Urothelium cell line (cell line): ENCODE data around the gene OSTM1.
A peak's percentile ranks its signal among the peaks of the same experiment; 100 is the strongest.

Experiments used
- DNase-seq: peaks from one replicate; pipeline ENCODE4 v3.0.0; 2011; ENCODE audit warnings: low spot score, mixed read lengths
- FAIRE-seq: peaks from 2 replicates; lab custom pipeline; 2011; peaks lifted over from hg19 to GRCh38; lab: Jason Lieb, UNC

The OSTM1 gene

DNA sequence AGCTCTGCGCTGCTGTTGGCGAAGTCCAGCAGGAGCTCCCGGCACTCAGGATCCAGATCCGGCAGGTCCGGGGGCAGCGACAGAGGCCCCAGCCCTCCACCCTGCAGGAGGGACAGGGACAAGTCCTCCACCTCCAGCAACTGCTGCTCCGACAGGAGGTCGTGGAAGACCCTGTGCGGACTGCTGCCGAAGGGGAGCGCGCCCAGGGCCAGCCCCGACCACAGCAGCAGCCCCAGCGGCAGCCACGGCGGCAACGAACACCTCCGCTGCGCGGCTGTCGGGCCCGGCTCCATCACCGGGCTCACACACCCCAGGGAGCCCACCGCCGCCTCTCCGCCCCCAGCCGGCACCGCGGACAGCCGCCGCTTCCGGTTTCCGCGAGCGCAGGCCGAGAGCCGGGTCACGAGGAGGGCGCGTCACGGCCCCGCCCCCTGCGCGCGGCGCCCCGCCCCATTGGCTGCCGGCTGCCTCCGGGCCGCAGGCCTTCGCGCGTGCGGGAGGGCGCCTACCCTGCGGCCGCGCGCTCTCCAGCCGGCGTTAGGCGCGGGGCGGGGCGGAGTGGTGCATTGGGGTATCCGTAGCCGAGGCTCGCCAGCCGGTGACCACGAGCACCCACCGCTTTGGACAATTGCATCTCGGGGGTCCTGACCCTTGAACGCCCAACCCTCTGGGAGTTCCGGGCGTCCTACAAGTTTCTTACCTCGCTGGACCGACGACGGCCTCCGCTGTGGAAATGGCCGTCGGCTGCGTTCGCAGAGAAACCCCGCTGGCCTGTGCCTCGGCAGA is at the start of gene OSTM1:
Gene OSTM1, minus strand, starts transcription at position 383 of the 786 bp plus-strand sequence. Its CDS starts 90 bp downstream, at position 293.
- FAIRE-seq: no peak
- DNase-seq: peak; percentile 95

GRCh38 chr6:108123946-108124345 is 49.4 kb upstream of the OSTM1 start:
- FAIRE-seq (no peak), DNase-seq (no peak)

- FAIRE-seq (no peak), DNase-seq (no peak)
These were observed 49.0 kb upstream of the OSTM1 start for GRCh38 chr6:108123481-108123929.

DNA sequence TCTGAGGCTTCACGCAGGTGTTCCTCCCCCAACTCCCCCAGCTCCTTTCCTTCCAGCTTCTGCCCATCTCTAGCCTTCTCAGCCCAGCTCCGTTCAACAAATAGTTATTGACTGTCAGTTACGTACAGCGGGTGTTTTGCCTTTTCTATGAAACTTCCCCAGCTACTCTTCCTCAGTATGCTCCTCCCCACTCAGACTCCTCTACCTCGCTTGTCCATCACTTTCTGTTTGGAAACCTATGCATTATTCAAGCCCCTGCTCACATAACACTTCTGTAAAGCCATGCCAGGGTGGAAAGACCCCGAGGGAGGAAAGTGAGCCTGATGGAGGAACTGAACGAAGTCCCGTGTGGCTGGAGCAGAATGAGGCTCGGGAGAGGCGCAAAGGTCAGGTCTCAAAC is 47.1 kb upstream of the OSTM1 start:
- DNase-seq (no peak), FAIRE-seq (no peak)

DNA sequence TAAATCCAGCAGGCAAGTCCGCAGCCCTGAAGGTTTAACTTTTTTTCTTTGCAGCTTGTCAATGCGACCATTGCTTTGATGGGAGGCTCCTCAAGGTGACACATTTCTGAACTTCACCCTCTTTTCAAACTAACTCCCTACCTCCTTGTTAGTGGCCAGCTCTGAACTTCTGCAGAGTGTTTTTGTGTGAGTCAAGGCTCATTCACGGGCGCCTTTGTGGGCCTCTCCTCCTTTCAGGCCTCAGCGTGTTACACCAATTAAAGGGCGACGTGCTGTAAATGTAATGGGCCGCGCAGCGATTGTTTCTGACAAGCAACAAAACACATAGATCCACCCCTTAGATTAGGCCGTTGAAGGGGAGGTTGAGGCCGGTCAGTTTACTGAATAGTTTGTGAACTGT is 45.8 kb upstream of the OSTM1 start:
- FAIRE-seq (no peak), DNase-seq (no peak)

- DNase-seq (no peak), FAIRE-seq (no peak)
These were observed 45.2 kb upstream of the OSTM1 start for GRCh38 chr6:108119769-108120141.

DNA sequence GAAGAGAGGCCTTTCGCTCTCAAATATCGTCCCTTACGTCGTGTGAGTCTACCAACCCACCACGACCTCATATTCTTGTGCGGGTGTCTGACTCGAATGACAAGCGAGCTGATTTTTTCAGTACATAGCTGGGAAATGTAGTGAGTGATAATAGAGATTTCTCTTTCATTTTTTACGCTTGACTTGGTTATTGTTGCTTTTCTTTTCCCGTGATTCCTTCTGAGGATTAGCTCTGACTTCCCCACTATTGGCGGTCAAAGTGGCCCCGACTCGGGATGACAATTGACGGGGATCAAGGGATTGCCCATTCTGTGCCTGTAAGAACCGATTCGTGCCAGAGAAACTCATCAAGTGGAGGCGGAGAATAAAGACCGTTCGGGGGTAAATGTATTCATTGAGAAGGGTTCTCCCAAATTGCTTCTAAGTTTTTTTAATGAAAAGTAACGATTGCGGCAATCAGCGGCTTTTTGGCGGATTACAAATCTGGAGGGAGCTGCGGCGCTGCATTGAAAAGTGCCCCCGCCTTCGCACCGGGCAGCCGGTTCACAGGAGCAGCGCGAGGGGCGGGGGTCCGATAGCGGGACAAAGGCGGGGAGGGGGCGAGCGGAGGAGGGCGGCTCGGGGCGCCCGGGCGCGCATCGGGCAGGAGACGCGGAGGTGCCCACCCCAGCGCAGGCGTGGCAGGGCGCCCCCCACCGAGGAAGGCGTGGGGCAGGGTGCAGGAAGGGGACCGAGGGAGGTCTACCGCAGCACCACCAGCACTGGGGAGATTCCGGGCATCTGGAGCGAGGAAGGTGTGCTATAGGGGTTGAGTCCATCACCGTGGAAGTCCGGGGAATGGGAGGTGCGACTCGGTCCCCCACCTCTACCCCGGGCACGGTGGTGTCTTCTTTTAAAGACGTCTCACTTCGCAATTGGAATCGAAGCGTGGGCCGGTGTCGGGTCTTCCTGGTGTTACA is 44.5 kb upstream of the OSTM1 start:
- FAIRE-seq (no peak), DNase-seq (no peak)

DNA sequence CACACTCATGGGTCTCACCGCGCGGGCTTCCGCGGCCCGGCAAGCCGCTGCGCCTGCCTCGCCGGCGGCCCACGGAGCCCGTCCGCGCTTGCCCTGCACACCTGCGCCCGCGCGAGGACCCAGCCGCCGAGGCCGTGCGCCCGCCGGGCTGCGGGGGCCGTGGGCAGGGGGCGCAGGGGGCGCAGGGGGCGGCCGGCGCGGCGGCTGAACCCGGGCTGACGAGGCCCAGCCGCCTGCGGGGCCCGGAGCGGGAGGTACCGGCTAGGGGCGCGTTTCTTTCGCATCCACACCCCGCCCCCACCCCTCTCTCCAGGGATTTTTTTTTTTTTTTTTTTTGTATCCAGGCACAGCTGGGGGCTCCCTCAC is 43.8 kb upstream of the OSTM1 start:
- DNase-seq (no peak), FAIRE-seq (no peak)

DNA sequence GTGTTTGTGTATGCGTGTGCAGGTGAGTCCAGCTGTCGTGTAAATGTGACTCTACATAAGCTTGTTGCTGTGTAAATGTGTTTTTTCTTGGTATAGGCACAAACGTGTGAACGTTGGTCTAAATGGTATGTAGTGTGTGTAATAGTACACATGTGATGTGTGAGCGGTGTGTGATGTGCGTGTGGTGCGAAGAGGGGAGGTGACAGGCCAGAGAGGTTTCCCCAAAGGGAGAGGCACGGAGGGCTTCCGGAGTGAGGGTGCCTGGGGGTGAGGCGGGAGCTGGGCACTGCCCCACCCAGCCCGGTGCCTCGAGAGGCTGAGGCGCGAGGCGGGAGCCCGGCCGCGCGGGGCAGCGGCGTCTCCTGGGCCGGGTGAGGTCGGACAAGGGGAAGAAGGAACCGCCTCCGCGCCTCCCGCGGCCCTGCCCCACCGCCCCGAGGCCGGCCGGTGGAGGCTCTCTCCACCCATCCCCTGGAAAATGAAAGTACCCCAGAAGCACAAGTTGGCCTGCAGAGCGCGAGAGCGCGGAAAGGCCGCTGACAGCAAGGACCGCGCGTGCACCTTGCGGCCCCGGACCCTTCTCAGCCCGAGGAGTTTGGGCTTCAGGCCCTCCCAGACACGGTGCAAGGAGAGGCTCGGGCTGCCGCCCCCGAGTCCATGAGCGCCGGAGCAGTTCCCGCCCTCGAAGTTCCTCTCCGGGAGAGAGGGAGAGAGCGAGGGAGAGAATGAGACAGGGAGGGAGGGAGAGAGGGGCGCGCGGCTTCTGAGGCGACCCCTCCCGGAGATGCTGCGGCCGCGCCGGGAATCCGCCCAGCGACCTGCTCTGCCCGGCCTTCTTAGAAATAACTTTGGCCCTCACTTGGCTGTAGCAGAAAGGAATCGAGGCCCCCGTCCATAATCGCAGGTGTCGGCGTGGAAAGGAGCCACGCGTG is 43.2 kb upstream of the OSTM1 start:
- FAIRE-seq: no peak
- peak; percentile 38 for DNase-seq

- no peak for DNase-seq
- no peak for FAIRE-seq
These were observed 42.2 kb upstream of the OSTM1 start for GRCh38 chr6:108116546-108117426.

DNA sequence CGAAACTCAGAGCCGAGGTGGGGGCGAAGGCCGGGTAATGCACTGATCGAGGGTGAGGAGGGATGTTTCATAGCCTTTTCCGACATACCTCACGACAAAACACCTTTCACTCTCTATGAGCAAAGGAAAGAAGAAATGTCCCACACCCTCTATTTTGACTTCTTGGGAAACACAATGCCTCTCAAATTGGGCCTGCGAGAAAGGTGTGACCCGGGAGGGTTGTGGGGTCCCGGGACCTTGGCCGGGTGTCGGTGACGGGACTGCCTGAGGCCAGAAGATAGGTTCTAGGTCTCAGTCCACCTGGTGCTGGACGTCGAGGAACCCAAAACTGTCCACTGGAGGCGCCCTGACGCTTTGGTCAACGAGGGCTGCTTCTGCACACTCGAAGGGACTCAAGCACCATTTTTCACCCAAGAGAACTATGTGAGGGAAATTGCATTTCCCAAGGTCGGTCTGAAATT is 41.1 kb upstream of the OSTM1 start:
- no peak for FAIRE-seq
- DNase-seq: peak; percentile 21

GRCh38 chr6:108114841-108115597 is 40.5 kb upstream of the OSTM1 start:
- FAIRE-seq: no peak
- no peak for DNase-seq

DNA sequence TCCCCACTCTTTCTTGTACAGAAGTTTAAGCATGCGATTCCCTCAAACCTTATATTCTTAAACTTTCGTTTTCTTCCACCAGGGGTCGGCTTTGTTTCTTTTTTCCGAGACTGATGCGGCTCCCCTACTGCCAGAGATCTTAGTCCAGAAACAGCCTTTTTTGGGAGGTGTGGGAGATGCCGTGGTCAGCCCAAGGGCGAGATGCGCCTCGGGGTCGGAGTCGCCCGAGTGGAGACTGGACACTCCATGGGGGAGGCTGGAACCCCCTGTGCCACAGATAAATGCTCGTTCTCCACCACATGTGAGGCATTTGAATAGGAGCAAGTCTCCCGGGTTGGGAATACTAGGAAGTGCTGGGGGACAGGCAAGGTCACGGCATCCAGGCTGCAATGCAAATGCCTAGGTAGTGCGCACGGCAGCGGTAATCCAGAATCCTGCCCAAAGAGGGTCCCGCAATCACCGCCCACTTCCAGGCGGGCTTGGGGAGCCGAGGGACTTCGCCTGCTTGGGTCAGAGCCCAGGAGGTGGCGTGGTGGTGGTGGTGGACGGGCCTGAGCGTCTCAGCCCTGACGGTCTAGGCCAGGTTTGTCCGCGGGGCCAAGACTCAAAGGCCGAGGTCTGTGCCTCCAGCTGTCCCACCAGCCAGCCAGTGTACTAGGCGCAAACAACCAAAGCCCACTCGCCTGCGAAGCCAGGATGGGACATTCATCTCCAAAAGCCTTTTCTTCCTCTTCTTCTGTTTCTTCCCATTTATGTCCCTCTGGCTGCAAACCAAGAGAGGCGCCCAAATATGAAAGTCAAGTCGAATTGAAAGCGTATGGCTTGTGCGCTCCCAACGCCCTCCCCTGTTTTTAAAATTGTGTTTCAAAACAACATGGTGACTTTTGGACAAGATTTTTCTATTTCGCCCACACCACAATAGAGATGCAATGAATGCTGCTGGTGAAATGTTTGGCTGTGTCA is 39.3 kb upstream of the OSTM1 start:
- no peak for FAIRE-seq
- peak; percentile 52 for DNase-seq

GRCh38 chr6:108108374-108108773 is 33.8 kb upstream of the OSTM1 start:
- FAIRE-seq (no peak), DNase-seq (no peak)

GRCh38 chr6:108107102-108107501 is 32.6 kb upstream of the OSTM1 start:
- FAIRE-seq (no peak), DNase-seq (no peak)

DNA sequence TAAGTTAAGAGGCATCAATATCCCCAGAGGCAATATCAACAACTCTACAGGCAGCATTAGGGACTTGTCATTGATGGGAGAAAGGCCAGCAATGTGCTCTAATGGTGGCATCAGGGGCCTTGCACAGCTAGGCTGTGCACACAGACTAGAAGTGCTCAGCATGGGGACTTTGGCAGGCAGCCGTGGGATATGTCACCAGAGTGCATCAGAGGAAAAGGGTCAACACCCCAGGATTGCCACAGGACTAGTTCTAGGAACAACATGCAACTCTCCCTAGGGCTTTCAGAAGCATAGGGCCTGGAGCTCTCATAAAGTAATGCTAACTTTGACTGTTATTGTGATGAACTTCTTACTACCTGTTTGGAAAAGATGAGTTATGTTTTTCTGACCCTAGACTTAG is 32.2 kb upstream of the OSTM1 start:
- DNase-seq (no peak), FAIRE-seq (no peak)

DNA sequence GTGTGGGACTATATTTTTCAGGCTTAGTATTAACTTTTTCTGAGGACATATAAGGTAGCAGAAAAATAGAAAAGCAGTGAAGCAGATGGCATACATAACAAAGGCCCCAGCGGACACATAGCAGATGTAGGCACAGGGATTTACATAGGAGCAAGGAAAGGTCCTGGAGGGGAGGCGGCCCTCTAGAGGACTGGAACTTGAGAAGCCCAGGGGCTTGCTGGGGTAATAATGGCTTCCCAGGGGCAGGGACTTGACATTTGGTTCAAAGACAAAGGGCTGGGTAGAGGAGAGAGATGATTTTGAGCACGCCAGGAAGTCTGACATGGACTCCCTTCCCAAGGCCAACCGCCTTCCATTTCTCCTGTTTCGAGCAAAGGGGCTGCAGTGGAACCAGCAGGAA is 31.7 kb upstream of the OSTM1 start:
- FAIRE-seq: no peak
- DNase-seq: no peak

- DNase-seq (no peak), FAIRE-seq (no peak)
These were observed 31.0 kb upstream of the OSTM1 start for GRCh38 chr6:108105571-108105970.
